Activated naive CD4-positive, alpha-beta T cell treated with anti-CD3 and anti-CD28 coated beads, Interleukin-2, amount 10 ng/mL, durations not matched to agents 7 days and 5 days (primary cell): ENCODE data around the gene DDX59.

Source experiments
- CTCF ChIA-PET: fragments of 350-600 bp; sonication (Branson Sonifier 250); formaldehyde crosslinking; loops from one replicate; lab custom pipeline; 2021; ENCODE audit warnings: antibody characterized with exemption; lab: Charles Lee
- DNase-seq: peaks from one replicate; pipeline ENCODE4 v3.0.0-alpha.2; 2020
- H3K27ac Mint-ChIP-seq: one replicate; pipeline ENCODE4 v1.8.0; 2021; ENCODE audit warnings: mild to moderate bottlenecking, moderate library complexity, mixed read lengths
- H3K27me3 Mint-ChIP-seq: one replicate; pipeline ENCODE4 v1.8.0; 2021; ENCODE audit warnings: mild to moderate bottlenecking, mixed read lengths
- H3K36me3 Mint-ChIP-seq: one replicate; pipeline ENCODE4 v1.8.0; 2021; ENCODE audit warnings: mixed read lengths
- H3K4me1 Mint-ChIP-seq: one replicate; pipeline ENCODE4 v1.8.0; 2021; ENCODE audit warnings: mixed read lengths
- H3K4me3 Mint-ChIP-seq: one replicate; pipeline ENCODE4 v1.8.0; 2021; ENCODE audit warnings: mild to moderate bottlenecking, moderate library complexity, mixed read lengths
- H3K9me3 Mint-ChIP-seq: one replicate; pipeline ENCODE4 v1.8.0; 2021; ENCODE audit warnings: mixed read lengths

DDX59 gene

GRCh38 chr1:200683298-200683697 lies 13.6 kb upstream of the DDX59 start:
- no peaks in the 10 kb centered on the region for H3K9me3 Mint-ChIP-seq
- CTCF ChIA-PET = no interaction called here
- H3K27ac Mint-ChIP-seq = no peak overlapping the region
- no peaks in the 10 kb centered on the region for H3K4me1 Mint-ChIP-seq
- H3K4me3 Mint-ChIP-seq = no peak overlapping the region
- H3K36me3 Mint-ChIP-seq = no peaks in the 10 kb centered on the region
- DNase-seq = no peak
- no peaks in the 10 kb centered on the region for H3K27me3 Mint-ChIP-seq

GRCh38 chr1:200681231-200681630 lies 11.5 kb upstream of the DDX59 start:
- no peaks in the 10 kb centered on the region for H3K4me1 Mint-ChIP-seq
- H3K9me3 Mint-ChIP-seq = no peaks in the 10 kb centered on the region
- H3K27ac Mint-ChIP-seq = no peak overlapping the region
- no peak overlapping the region for H3K4me3 Mint-ChIP-seq
- DNase-seq = no peak
- H3K27me3 Mint-ChIP-seq = no peaks in the 10 kb centered on the region
- CTCF ChIA-PET = no interaction called here
- H3K36me3 Mint-ChIP-seq = no peaks in the 10 kb centered on the region

GRCh38 chr1:200676829-200677228 lies 7.1 kb upstream of the DDX59 start:
- Mint-ChIP-seq H3K36me3 (no peaks in the 10 kb centered on the region), H3K27me3 (no peaks in the 10 kb centered on the region), H3K9me3 (no peaks in the 10 kb centered on the region), H3K27ac (no peak overlapping the region), H3K4me1 (peaks cover 2% of the 10 kb centered on the region), H3K4me3 (no peak overlapping the region)
- no peak for DNase-seq
- CTCF ChIA-PET = interaction anchor here (0.9 kb wide), 1 partner anchor 26 kb away, joined by 3 read pairs; no protein-coding TSS in a partner anchor

- Mint-ChIP-seq H3K27me3 (no peaks in the 10 kb centered on the region), H3K4me3 (no peak overlapping the region), H3K9me3 (no peaks in the 10 kb centered on the region), H3K27ac (no peak overlapping the region), H3K36me3 (no peaks in the 10 kb centered on the region), H3K4me1 (peaks cover 12% of the 10 kb centered on the region)
- CTCF ChIA-PET = no interaction called here
- no peak for DNase-seq
These were observed 5.8 kb upstream of the DDX59 start for GRCh38 chr1:200675588-200675852.

GRCh38 chr1:200674838-200675587 lies 5.3 kb upstream of the DDX59 start:
- Mint-ChIP-seq H3K9me3 (no peaks in the 10 kb centered on the region), H3K4me1 (peaks cover 15% of the 10 kb centered on the region), H3K27ac (no peak overlapping the region), H3K36me3 (no peaks in the 10 kb centered on the region), H3K4me3 (no peak overlapping the region), H3K27me3 (no peaks in the 10 kb centered on the region)
- no peak for DNase-seq
- CTCF ChIA-PET = interaction anchor here (2.5 kb wide), 1 partner anchor 53 kb away, joined by 7 read pairs; no protein-coding TSS in a partner anchor

- Mint-ChIP-seq H3K9me3 (no peaks in the 10 kb centered on the region), H3K27me3 (no peaks in the 10 kb centered on the region), H3K36me3 (no peaks in the 10 kb centered on the region), H3K4me1 (peaks cover 15% of the 10 kb centered on the region), H3K4me3 (no peak overlapping the region), H3K27ac (no peak overlapping the region)
- DNase-seq = no peak
- CTCF ChIA-PET = interaction anchor here (2.5 kb wide), 1 partner anchor 52 kb away, joined by 7 read pairs; no protein-coding TSS in a partner anchor
These were observed 4.5 kb upstream of the DDX59 start for GRCh38 chr1:200673952-200674823.

- peaks cover 6% of the 10 kb centered on the region for H3K36me3 Mint-ChIP-seq
- H3K4me3 Mint-ChIP-seq = peak overlapping the region; percentile 85
- no peaks in the 10 kb centered on the region for H3K9me3 Mint-ChIP-seq
- no peak overlapping the region for H3K27ac Mint-ChIP-seq
- H3K4me1 Mint-ChIP-seq = peaks cover 29% of the 10 kb centered on the region
- no peak for DNase-seq
- H3K27me3 Mint-ChIP-seq = no peaks in the 10 kb centered on the region
- CTCF ChIA-PET = interaction anchor here (1.7 to 2.6 kb wide), 3 partner anchors 44 to 130 kb away, joined by 6 to 11 read pairs (median 7); no protein-coding TSS in a partner anchor
These were observed 1.6 kb upstream of the DDX59 start for GRCh38 chr1:200671235-200671786.

GRCh38 chr1:200670242-200671118 lies 773 bp upstream of the DDX59 start:
- Mint-ChIP-seq H3K4me1 (peaks cover 37% of the 10 kb centered on the region), H3K4me3 (peak overlapping the region; percentile 85), H3K27ac (peak overlapping the region; percentile 90), H3K9me3 (no peaks in the 10 kb centered on the region), H3K36me3 (peaks cover 10% of the 10 kb centered on the region), H3K27me3 (no peaks in the 10 kb centered on the region)
- DNase-seq = peak; percentile 44
- CTCF ChIA-PET = interaction anchor here (0.9 to 2.6 kb wide), 6 partner anchors 43 to 131 kb away, joined by 3 to 11 read pairs (median 4); partner anchors contain the start of gene CAMSAP2

- H3K4me1 Mint-ChIP-seq = peaks cover 49% of the 10 kb centered on the region
- peaks cover 22% of the 10 kb centered on the region for H3K36me3 Mint-ChIP-seq
- peak overlapping the region; percentile 85 for H3K4me3 Mint-ChIP-seq
- DNase-seq = no peak
- CTCF ChIA-PET = interaction anchor here (1.0 to 2.6 kb wide), 2 partner anchors 46 to 58 kb away, joined by 3 to 11 read pairs; no protein-coding TSS in a partner anchor
- H3K27me3 Mint-ChIP-seq = no peaks in the 10 kb centered on the region
- H3K9me3 Mint-ChIP-seq = no peaks in the 10 kb centered on the region
- peak overlapping the region; percentile 79 for H3K27ac Mint-ChIP-seq
These were observed 993 bp downstream of the DDX59 start for GRCh38 chr1:200668514-200669313.

GRCh38 chr1:200666309-200666708 lies 3.4 kb downstream of the DDX59 start:
- Mint-ChIP-seq H3K4me1 (peaks cover 50% of the 10 kb centered on the region), H3K27me3 (no peaks in the 10 kb centered on the region), H3K9me3 (no peaks in the 10 kb centered on the region), H3K36me3 (peaks cover 39% of the 10 kb centered on the region), H3K27ac (no peak overlapping the region), H3K4me3 (no peak overlapping the region)
- no peak for DNase-seq
- CTCF ChIA-PET = no interaction called here

- CTCF ChIA-PET = no interaction called here
- Mint-ChIP-seq H3K36me3 (peaks cover 42% of the 10 kb centered on the region), H3K4me1 (peaks cover 45% of the 10 kb centered on the region), H3K9me3 (no peaks in the 10 kb centered on the region), H3K4me3 (no peak overlapping the region), H3K27me3 (no peaks in the 10 kb centered on the region), H3K27ac (no peak overlapping the region)
- DNase-seq = no peak
These were observed 3.8 kb downstream of the DDX59 start for GRCh38 chr1:200665861-200666260.

GRCh38 chr1:200660719-200661118 lies 9.0 kb downstream of the DDX59 start:
- no peak for DNase-seq
- Mint-ChIP-seq H3K4me1 (peaks cover 19% of the 10 kb centered on the region), H3K4me3 (no peak overlapping the region), H3K27ac (no peak overlapping the region), H3K27me3 (no peaks in the 10 kb centered on the region), H3K9me3 (no peaks in the 10 kb centered on the region), H3K36me3 (peaks cover 62% of the 10 kb centered on the region)
- CTCF ChIA-PET = no interaction called here

- H3K27me3 Mint-ChIP-seq = no peaks in the 10 kb centered on the region
- DNase-seq = no peak
- H3K27ac Mint-ChIP-seq = no peak overlapping the region
- peaks cover 12% of the 10 kb centered on the region for H3K4me1 Mint-ChIP-seq
- CTCF ChIA-PET = interaction anchor here (1.4 kb wide), 1 partner anchor 37 kb away, joined by 3 read pairs; no protein-coding TSS in a partner anchor
- peaks cover 67% of the 10 kb centered on the region for H3K36me3 Mint-ChIP-seq
- H3K4me3 Mint-ChIP-seq = no peak overlapping the region
- H3K9me3 Mint-ChIP-seq = no peaks in the 10 kb centered on the region
These were observed 10.4 kb downstream of the DDX59 start for GRCh38 chr1:200659269-200659668.
